Panc1 (cell line): ENCODE measurements around the gene CHST11.

ENCODE experiments used
- CTCF ChIP-seq: fragments of 450-650 bp; IDR thresholded peaks from 2 replicates; pipeline ENCODE4 v1.5.1; 2017; ENCODE audit warnings: mild to moderate bottlenecking
- POLR2AphosphoS5 ChIP-seq: IDR thresholded peaks from 2 replicates; pipeline ENCODE4 v1.6.1; 2012; ENCODE audit warnings: mild to moderate bottlenecking, low read depth, low read length, moderate library complexity
- REST ChIP-seq, 2 experiments: IDR thresholded peaks; 2 replicates each; pipeline ENCODE4 v1.6.1; 2011 to 2012; ENCODE audit warnings: low read depth in 2 of 2, control low read depth in 1 of 2, low read length in 1 of 2, mild to moderate bottlenecking in 1 of 2, moderate library complexity in 1 of 2; ENCODE audit not compliant: insufficient read depth in 1 of 2
- SIN3A ChIP-seq: IDR thresholded peaks from 2 replicates; pipeline ENCODE4 v1.6.1; 2012; ENCODE audit warnings: low read depth, mild to moderate bottlenecking, low read length, moderate library complexity, borderline replicate concordance; ENCODE audit not compliant: insufficient read depth

GRCh38 chr12:104676636-104677035, 219.9 kb downstream of the CHST11 start:
- no peak for TF ChIP-seq CTCF
- no peak for TF ChIP-seq POLR2AphosphoS5
- TF ChIP-seq REST (IDR thresholded peaks at IDR 0.05; ENCODE audit: insufficient read depth in 1 of 2, low read depth in 2 of 2, low read length in 1 of 2): no peak
- no peak for TF ChIP-seq SIN3A
